Astrocyte of the spinal cord (primary cell): ENCODE results near the gene XYLB.
"Not testable (repeated sequence)": the region's sequence is repeated elsewhere in the genome, so short reads cannot be mapped to it uniquely, and the experiment has no call there.

Source experiments
- DNase-seq: peaks from one replicate; pipeline ENCODE4 v3.0.0; 2011; ENCODE audit warnings: low read depth, low spot score
- H3K4me3 ChIP-seq: 2 replicates; pipeline ENCODE4 v1.5.1; 2011; ENCODE audit warnings: low read depth, mild to moderate bottlenecking, low read length, moderate library complexity
- CTCF ChIP-seq: IDR thresholded peaks from 2 replicates; pipeline ENCODE4 v1.5.1; 2012; ENCODE audit warnings: low read depth, mild to moderate bottlenecking, low read length, inconsistent platforms
- in situ Hi-C: cut with HindIII; loops from 2 replicates; pipeline ENCODE4 v1.10.0; 2017; ENCODE audit warnings: low sequenced_read_pairs

The XYLB gene

GRCh38 chr3:38314764-38315487, 31.7 kb upstream of the XYLB start:
- in situ Hi-C loops, result no loop called here
- no peak for TF ChIP-seq CTCF
- H3K4me3 ChIP-seq, result no peak overlapping the region
- DNase-seq, result no peak

- in situ Hi-C loops, result no loop called here
- TF ChIP-seq CTCF, result no peak
- no peak for DNase-seq
- no peak overlapping the region for H3K4me3 ChIP-seq
These were observed 30.9 kb upstream of the XYLB start for GRCh38 chr3:38315488-38316230.

- H3K4me3 ChIP-seq, result no peak overlapping the region
- no peak for DNase-seq
- no peak for TF ChIP-seq CTCF
- in situ Hi-C loops, result no loop called here
These were observed 30.0 kb upstream of the XYLB start for GRCh38 chr3:38316356-38317191.

- TF ChIP-seq CTCF, result no peak
- no peak overlapping the region for H3K4me3 ChIP-seq
- in situ Hi-C loops, result no loop called here
- no peak for DNase-seq
These were observed 29.3 kb upstream of the XYLB start for GRCh38 chr3:38317192-38317759.

- TF ChIP-seq CTCF, result no peak
- no peak overlapping the region for H3K4me3 ChIP-seq
- DNase-seq, result no peak
- in situ Hi-C loops, result no loop called here
These were observed 27.6 kb upstream of the XYLB start for GRCh38 chr3:38318766-38319671.

- DNase-seq, H3K4me3 ChIP-seq, in situ Hi-C loops: not testable (repeated sequence)
These were observed 25.9 kb upstream of the XYLB start for GRCh38 chr3:38320638-38321037.
